ENCODE measurements around the gene PIAS4. TPM values are rescaled to one million over a fixed set of nuclear protein-coding genes. Genes with fewer than 3 reads are reported as not detected.

Gene PIAS4
- total RNA-seq, 1 donor from 2014 or later, result 95.8 TPM

GRCh38 chr19:4075373-4075772, 67.8 kb downstream of the PIAS4 start:
- Mint-ChIP-seq H3K4me3 (ENCODE audit: unreplicated experiment) (no peak overlapping the region), H3K4me1 (ENCODE audit: low read depth, unreplicated experiment) (no peaks in the 10 kb centered on the region), H3K27me3 (ENCODE audit: unreplicated experiment) (peaks cover under 1% of the 10 kb centered on the region)

GRCh38 chr19:4077007-4077374, 69.5 kb downstream of the PIAS4 start:
- no peak for TF ChIP-seq CTCF (IDR thresholded peaks at IDR 0.05; ENCODE audit: partially characterized antibody, unreplicated experiment)
- DNase-seq, result no peak
- H3K9me3 Mint-ChIP-seq (ENCODE audit: unreplicated experiment), result no peaks in the 10 kb centered on the region
- no peaks in the 10 kb centered on the region for H3K27me3 Mint-ChIP-seq (ENCODE audit: unreplicated experiment)
- H3K27ac Mint-ChIP-seq (ENCODE audit: unreplicated experiment), result no peak overlapping the region
- H3K4me3 Mint-ChIP-seq (ENCODE audit: unreplicated experiment), result no peak overlapping the region
- no peaks in the 10 kb centered on the region for H3K36me3 Mint-ChIP-seq (ENCODE audit: unreplicated experiment)
- no peaks in the 10 kb centered on the region for H3K4me1 Mint-ChIP-seq (ENCODE audit: low read depth, unreplicated experiment)

More at GRCh38 chr19:4075373-4075772, 67.8 kb downstream of the PIAS4 start:
- H3K27ac Mint-ChIP-seq (ENCODE audit: unreplicated experiment), result no peak overlapping the region
- no peak for DNase-seq
- no peak for TF ChIP-seq CTCF (IDR thresholded peaks at IDR 0.05; ENCODE audit: partially characterized antibody, unreplicated experiment)
- no peaks in the 10 kb centered on the region for H3K36me3 Mint-ChIP-seq (ENCODE audit: unreplicated experiment)
- H3K9me3 Mint-ChIP-seq (ENCODE audit: unreplicated experiment), result no peaks in the 10 kb centered on the region

GRCh38 chr19:4077800-4078684, 70.5 kb downstream of the PIAS4 start:
- H3K27ac Mint-ChIP-seq (ENCODE audit: unreplicated experiment), result no peak overlapping the region
- H3K4me1 Mint-ChIP-seq (ENCODE audit: low read depth, unreplicated experiment), result no peaks in the 10 kb centered on the region
- no peak for TF ChIP-seq CTCF (IDR thresholded peaks at IDR 0.05; ENCODE audit: partially characterized antibody, unreplicated experiment)
- H3K9me3 Mint-ChIP-seq (ENCODE audit: unreplicated experiment), result no peaks in the 10 kb centered on the region
- no peak overlapping the region for H3K4me3 Mint-ChIP-seq (ENCODE audit: unreplicated experiment)
- no peaks in the 10 kb centered on the region for H3K27me3 Mint-ChIP-seq (ENCODE audit: unreplicated experiment)
- DNase-seq, result no peak
- H3K36me3 Mint-ChIP-seq (ENCODE audit: unreplicated experiment), result no peaks in the 10 kb centered on the region

- peaks cover 3% of the 10 kb centered on the region for H3K27me3 Mint-ChIP-seq (ENCODE audit: unreplicated experiment)
- TF ChIP-seq CTCF (IDR thresholded peaks at IDR 0.05; ENCODE audit: partially characterized antibody, unreplicated experiment), result no peak
- H3K36me3 Mint-ChIP-seq (ENCODE audit: unreplicated experiment), result no peaks in the 10 kb centered on the region
- H3K4me3 Mint-ChIP-seq (ENCODE audit: unreplicated experiment), result no peak overlapping the region
- no peak overlapping the region for H3K27ac Mint-ChIP-seq (ENCODE audit: unreplicated experiment)
- H3K9me3 Mint-ChIP-seq (ENCODE audit: unreplicated experiment), result no peaks in the 10 kb centered on the region
- no peak for DNase-seq
- H3K4me1 Mint-ChIP-seq (ENCODE audit: low read depth, unreplicated experiment), result no peaks in the 10 kb centered on the region
Measured at GRCh38 chr19:4080473-4080872, 72.9 kb downstream of the PIAS4 start.

- Mint-ChIP-seq H3K27me3 (ENCODE audit: unreplicated experiment) (peaks cover 3% of the 10 kb centered on the region), H3K4me3 (ENCODE audit: unreplicated experiment) (no peak overlapping the region), H3K9me3 (ENCODE audit: unreplicated experiment) (no peaks in the 10 kb centered on the region), H3K36me3 (ENCODE audit: unreplicated experiment) (no peaks in the 10 kb centered on the region), H3K4me1 (ENCODE audit: low read depth, unreplicated experiment) (no peaks in the 10 kb centered on the region), H3K27ac (ENCODE audit: unreplicated experiment) (no peak overlapping the region)
- no peak for TF ChIP-seq CTCF (IDR thresholded peaks at IDR 0.05; ENCODE audit: partially characterized antibody, unreplicated experiment)
- no peak for DNase-seq
Measured at GRCh38 chr19:4081441-4082129, 74.0 kb downstream of the PIAS4 start.
